NCI-H2029 treated with DMSO at 0.1 percent for 48 hours (cell line): ENCODE data around the gene OR5B17.
"Not testable (repeated sequence)": the region's sequence is repeated elsewhere in the genome, so short reads cannot be mapped to it uniquely, and the experiment has no call there.

Source experiments
- DNase-seq: peaks from one replicate; lab custom pipeline; 2025; lab: John Stamatoyannopoulos, UW

OR5B17 gene

DNA sequence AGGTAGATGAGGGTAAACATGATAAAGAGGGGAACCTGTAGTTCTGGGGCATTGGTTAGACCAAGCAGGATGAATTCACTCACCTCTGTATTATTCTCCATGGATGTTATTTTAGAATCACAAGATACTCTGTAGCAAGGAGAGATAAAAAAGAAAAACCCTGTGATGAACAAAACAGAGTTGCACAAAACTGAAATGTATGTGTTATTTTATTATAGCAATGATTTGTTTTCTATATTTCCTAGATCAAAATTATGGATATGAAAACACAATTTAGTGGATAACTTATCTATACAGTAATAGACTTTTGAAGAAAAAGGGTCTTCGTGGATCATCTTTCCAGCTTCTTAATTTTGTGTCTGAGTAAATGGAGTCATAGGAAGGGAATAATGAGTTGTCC, at the start of gene OR5B17:
Gene OR5B17, minus strand, starts transcription at position 101 of the 400 bp plus-strand sequence. Its CDS starts 0 bp downstream, at position 101.
- DNase-seq, result no peak

DNA sequence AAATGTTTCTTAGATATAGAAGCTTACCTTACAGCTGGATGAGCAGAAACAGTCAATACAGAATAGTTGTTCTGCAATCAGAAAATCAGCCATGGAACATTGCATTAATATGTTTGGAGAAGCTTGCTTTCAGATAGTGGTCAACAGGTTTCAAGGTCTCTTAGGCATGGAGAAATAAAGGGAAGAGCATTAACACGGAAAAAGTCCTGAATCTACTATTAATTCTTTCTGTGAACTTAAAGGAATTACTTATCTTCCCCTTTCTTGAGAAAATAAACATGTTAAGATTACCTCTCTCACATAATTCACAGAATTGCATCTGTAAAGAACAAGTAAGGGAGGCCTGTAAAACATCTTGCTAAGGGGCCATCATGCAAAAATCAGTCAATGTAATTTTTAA, 47.9 kb upstream of the OR5B17 start, which contains the start of gene OR5B3:
Gene OR5B3, minus strand, starts transcription at position 101 of the 400 bp plus-strand sequence. CDS start 3,465 bp downstream, outside the sequence.
- no peak for DNase-seq

DNA sequence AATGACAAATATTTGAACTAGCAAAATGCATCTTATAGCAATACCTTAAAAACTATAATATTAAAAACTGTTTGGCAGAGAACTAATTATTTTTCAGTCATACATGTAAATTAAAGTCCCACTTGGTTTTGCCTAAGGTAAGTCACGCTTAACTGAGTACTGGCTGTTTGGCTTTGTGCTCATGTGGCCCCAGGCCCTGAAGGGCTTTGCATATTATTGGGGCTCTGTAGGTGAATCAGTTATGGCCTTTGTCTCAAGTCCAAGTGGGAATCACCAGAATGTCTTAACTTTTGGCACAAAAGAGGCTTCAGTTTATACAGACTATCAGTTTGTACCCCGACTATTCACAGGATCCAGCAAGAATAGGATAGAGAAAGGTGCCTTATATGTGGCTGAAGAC, 40.8 kb upstream of the OR5B17 start:
- not testable (repeated sequence) for DNase-seq

DNA sequence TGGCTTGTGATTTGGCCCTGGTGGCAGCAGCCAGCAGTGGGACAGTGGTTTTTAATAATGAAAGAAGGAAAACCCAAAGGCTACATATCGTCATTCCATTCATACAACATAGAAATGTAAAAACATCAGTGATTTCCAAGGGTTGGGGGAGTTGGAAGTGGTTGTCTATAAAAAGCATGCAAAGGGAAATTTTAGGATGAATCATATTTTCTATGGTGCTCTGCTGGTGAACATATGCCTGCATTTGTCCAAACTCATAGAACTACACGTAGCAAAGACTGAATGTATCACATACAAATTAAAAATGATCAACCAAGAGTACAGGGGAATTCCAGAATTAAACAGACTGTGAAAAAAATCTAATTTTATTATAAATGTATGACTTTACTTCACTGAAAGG, 36.7 kb upstream of the OR5B17 start:
- DNase-seq, result no peak

DNA sequence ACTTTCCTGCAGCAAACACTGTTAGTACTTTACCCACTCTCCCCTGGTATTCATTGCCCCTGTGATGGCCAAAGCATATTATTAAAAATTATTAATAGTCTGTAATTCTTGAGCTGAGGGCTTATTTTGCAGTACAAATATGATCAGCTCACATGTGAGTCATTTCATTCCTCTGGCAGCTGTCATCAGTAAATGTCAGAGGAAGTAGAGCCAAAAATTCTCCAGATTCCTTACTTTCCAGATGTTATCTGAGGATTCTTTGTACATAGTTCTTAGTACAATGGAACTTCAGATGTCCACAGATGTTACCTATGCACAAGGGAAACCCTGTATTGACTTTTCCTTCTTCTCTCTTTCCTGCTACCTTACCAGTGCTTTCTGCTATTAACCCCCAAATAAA, 35.3 kb upstream of the OR5B17 start:
- DNase-seq, result no peak

DNA sequence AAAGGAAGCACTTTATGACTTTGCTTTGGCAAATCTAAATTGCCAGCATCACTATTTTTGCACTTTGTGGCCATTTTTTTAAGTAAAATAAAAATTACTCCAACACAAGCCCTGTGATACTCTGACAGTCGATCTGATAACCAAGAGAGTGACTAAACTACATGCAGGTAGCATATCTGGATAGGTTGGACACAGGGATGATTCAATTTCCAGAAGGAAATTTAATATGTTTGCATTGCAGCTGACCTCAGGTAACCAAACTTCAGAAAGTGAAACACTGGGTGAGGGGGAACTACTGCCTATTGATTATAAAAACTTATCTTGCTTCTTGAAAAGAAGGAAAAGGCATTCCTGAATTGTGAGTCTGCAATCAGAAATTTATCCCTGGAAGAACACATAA, 33.9 kb upstream of the OR5B17 start:
- no peak for DNase-seq

DNA sequence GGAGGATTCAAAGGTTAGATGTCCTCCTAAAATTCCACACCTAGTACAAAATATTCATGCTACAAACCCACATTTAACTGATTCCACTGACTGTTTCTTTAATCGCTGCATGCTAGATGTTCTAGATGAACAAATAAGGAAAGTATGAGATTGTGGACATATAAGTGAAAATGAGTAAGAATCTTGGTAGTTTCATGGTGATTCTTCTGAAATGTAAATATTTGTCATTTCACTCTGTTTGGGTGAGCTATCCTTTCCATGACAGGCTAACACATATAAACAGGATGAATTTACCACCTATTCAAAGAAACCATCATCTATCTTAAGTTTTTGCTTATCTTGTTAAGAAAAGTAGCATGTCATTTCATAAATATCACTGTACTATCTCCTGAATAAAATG, 33.0 kb upstream of the OR5B17 start:
- no peak for DNase-seq

DNA sequence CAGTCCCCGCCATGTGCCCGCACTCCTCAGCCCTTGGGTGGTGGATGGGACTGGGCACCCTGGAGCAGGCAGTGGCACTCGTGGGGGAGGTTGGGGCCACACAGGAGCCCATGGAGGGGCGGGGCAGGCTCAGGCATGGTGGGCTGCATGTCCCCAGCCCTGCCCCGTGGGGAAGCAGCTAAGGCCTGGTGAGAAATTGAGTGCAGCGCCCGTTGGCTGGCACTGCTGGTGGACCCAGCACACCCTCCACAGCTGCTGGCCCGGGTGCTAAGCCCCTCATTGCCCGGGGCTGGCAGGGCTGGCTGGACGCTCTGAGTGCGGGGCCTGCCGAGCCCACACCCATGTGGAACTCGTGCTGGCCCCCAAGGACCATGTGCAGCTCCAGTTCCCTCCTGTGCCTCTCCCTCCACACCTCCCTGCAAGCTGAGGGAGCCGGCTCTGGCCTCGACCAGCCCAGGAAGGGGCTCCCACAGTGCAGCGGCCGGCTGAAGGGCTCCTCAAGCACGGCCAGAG, 31.7 kb upstream of the OR5B17 start:
- no peak for DNase-seq

DNA sequence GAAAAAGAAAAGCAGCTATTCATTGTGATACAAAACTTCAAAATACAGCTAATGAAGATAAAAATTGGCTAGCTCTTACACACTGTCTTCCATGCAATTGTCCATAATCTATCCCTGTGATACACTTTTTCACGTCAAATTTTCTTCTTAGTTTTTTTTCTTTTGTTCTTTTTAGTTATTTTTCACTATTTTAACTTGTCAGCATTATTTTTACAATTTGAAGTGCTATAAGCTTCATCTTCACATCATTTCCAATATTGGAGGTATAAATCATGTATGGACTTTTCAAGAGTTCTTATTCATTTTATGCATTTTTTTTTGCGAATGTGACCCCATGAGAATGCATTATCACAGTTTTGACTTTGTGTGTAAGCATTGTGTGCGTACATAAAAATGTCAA, 4.1 kb downstream of the OR5B17 start:
- DNase-seq, result no peak

DNA sequence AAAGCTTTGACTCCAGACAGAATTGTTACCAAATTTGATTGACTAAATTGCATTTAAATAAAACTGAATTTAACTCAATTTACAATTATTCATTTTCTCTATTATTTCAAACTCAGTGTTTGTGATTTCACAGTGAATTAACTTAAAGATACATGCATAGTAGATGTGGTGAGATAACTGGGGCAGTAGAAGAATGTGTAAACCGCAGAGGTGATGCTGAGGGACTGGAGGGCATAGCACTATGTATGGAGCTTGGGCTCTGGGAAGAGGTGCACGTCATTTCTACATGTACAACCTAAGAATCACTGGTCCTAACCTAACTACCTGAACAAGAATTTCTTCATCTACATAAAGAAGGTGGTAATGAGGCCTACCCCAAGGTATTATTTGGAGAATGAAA, 13.7 kb downstream of the OR5B17 start:
- DNase-seq, result no peak

DNA sequence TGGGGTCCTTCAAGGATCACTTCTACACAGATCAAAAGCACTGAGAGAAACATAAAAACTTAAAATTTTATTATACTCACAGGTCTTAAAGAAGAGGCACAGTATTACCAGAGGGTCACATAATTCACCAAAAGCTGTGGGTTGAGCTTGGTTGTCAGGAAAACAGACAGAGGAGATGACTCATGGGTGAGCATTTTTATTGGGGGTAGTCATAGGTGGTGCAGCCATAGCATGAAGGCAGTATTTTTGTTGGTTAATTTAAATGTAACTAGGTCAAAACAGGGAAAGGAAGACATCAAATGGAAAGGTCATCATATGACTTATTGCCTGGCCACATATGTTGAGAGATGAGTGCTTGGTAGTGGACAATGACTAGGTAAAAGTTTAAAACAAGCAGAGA, 24.2 kb downstream of the OR5B17 start:
- no peak for DNase-seq

DNA sequence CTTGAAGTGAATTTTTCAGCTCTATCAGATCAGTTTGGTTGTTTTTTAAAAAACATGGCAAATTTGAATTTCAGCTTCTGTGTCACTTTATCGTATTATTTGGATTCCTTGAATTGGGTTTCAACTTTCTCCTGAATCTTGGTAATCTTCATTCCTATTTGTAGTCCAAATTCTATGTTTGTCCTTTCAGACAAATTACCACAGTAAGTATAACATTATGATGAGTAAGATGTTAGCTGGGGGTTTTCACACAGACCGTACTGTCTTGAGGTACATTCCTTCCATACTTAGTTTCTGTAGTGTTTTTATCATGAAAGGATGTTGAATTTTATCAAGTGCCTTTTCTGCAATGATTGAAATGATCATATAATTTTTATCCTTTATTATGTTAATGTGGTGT, 28.0 kb downstream of the OR5B17 start:
- DNase-seq, result no peak

DNA sequence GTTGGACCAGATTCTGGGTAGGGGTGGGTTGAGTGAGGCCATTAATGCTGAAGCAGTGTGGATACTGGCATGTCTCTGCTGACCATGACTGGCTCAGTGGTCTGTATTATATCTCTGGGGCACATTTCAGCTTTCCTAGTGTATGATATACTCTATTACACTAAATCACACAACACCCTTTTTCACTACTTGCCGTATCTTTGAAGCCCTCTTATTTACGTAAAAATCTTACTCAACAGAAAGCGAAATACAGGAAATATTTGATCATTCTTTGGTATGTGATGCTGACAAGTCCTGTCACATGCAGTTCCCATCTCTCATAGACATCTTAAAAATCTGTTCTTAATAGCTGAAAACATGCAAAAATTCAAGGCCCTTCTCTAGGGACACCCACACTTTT, 40.3 kb downstream of the OR5B17 start:
- no peak for DNase-seq

DNA sequence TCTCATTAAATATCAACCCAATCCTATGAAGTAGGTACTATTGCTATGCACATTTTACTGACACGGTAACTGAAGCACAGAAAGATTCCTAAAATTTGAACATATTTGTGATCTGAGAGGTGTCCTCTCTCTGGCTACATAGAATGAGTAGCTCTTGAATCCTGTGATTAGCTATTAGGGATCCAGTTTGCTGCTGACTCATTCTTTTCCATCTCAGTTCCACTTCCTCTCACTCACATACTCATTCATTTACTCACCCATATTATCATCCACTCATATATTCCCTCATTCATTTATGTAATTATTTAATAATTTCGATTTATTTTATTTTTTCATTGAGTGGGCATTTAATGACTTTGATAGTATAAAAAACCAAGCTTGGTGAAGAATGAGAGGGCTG, 42.7 kb downstream of the OR5B17 start:
- DNase-seq, result no peak
